Measurements from ENCODE around the gene EGFL7. TPM values are rescaled to one million over a fixed set of nuclear protein-coding genes. Genes with fewer than 3 reads are reported as not detected.

EGFL7 gene
- polyA plus RNA-seq, 1 donor: 38.8 TPM

DNA sequence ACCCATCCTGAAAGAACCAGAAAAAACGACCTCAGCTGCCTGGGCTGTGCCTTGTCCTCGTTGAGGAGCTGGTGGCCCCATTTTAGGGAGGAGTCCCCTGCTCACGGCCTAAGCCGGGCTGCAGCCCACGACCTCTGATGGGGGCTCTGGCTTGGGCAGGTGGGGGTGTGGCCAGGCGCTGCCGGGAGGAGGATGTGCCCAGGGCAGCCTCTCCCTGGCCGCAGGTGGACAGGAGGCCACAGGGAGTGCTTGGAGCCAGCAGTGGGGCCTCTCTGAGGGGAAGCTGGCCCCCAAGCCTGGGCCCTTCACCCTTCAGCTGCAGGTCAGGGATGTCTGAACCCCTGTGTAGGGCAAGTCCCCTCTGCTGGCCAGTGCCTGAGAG lies 52.2 kb downstream of the EGFL7 start:
- DNase-seq: no peak

DNA sequence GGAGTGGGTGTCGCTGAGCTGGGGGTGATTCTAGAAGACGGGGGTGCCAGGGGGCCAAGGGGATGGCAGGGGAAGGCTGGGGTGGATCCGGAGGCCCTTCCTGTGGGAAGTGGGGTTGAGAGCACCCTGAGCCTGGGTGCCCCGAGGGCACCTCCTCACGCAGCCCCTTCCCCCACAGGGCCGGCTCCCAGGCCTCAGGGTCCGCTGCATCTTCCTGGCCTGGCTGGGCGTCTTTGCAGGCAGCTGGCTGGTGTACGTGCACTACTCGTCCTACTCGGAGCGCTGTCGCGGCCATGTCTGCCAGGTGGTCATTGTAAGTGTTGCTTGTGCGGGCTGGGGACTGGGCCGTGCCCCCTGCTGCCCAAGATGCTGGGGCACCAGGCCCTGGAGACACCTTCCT lies 54.7 kb downstream of the EGFL7 start:
- no peak for DNase-seq

DNA sequence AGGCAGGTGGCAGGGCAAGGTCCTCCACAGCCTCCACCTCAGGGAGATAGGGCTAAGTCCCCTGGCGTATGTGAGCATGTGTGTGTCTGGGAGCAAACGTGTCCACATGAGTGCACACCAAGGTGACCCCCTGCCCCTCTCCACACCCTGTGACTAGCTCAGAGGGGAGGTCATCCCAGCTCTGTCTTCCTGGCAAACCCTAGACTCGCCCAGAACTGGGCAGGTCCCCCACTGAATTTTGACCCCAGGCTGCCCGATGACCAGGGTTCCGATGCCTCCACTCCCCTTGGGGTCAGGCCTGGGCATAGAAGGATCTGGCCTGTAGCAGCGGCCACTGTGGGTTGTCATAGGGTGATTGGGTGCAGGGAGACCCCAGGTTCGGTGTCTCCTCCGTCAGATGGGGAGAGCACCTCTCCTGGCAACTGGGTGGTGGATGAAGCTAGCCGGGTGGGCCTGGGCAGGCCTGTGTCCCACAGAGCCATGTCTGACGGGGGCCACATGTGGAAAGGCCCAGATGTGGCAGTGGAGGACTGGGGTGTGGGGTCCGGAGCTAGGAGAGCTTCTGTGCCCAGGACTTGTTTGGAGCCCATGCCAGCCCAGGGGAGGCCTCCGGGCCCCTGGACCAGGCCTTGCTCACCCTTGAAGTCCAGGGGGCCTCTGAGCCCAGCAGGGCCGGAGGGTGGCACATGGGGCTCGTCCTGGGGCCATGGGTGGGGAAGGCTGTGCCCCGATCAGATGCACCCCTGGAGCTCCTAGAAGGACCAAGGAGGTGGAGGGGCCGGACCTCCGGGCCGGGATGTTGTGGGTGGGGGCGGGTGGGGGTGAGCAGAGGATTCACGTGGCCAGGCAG lies 55.9 kb downstream of the EGFL7 start:
- DNase-seq: no peak

DNA sequence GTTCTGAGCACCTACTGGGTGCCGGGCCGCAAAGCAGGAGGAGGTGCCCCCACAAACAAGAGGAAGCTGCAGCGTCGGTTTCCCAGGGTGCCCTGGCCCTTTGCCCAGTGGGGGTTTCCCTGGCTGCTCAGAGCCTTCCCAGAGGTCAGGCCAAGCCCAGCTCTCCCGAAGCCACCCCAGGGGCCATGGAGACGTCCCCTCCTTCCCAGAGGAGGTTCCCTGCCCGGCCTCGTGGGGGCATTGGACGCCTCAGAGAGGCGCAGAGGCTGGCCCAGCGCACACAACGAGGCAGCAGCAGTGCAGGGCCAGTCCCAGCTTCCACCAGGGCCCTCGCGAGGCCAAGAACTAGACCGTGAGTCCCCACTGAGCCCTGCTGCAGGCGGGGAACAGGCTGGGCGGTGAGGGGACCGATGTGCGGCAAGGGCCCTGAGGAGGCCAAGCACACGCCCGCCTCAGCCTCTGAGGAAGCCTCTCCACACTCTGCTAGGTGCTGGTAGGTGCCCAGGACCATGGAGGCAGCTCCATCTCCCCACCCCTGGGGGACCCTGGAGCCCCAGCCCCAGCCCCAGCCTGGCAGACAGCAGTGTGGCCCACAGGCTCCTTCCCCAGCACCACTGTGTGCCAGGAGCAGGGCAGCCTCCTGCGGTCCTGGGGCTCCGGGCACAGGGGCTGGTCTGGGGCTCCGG lies 56.6 kb downstream of the EGFL7 start:
- DNase-seq: no peak

DNA sequence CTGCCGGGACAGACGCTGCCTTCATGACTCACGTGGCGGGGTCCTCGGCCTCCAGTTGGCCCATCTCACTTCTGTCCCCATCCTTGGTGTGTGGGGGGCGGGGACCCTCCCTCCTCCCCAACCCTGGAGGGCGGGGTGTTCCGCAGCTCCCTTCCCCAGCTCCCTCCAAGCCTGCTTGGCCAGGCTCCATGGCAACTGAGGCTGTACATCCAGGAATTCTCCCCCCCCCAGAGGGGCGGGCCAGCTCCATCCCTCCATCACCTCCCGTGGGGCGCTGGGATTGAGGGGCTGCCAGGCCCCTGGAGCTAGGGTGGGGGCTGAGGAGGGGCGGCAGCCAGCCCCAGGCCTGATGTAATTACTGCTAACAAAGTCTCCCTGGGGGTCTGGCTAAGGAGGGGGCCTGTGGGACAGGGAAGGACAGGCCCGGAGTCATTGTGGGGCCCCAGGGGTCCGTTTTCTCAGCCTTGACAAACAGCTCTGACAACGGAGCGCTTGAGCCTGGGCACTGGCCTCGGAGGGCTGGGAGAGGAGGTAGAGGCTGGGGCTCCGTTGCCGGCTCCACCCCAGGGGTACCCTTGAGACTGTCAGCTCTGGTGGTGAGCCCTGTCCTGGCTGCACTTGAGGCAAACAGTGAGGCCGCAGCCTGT lies 57.7 kb downstream of the EGFL7 start:
- no peak for DNase-seq

DNA sequence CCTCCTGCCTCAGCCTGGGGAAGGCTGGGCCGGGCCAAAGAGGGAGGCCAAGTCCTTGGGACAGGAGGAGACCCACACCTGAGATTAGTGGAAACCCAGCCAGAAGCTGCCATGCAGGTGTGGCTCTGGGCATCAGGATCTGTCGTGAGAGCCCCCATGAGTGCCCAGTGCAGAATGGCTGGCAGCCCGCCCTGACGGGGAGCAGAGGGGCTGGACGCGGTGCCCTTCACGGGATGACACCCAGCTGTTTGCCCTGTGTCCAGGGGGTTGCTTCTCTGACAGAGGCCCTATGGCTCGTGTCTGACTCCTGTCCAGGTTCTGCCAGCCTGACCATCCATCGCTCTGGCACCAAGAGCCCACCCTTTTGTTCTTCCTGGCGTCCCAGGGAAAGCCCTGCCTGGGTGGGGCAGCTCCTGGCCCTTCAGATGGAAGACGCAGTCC lies 58.2 kb downstream of the EGFL7 start:
- no peak for DNase-seq

DNA sequence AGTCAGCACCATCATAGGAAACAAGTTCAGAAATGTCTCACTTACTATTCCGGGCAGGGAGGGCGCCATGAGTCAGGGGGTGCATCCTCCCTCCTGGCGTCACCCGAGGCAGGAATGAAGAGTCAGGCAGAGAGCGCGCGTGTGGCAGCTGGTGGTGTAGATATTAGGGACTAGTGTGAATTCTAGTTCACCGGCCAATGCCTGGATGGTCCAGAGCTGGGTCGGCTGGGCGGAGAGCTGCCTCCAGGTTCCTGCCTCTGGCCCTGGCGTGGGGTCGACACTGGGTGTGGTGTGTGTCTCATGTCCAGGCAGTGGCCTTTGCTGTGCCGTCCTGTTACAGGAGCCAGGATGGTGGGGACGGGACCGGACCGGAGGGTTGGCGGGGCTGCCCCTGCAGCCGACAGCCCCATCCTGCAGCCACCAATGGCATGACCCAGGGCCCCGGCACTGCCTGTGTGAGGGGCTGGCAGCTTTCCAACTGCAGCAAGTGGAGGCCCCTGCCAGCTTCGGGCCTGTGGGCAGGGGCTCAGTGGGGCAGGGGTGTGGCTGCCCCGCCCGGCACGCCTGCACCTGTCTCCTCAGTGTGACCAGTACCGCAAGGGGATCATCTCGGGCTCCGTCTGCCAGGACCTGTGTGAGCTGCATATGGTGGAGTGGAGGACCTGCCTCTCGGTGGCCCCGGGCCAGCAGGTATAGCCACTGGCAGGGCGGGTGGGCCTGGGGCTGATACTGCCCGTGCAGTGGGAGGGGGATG lies 58.8 kb downstream of the EGFL7 start:
- DNase-seq: no peak

Other genes starting within 250 kb of the EGFL7 start
- 12.6 TPM for gene INPP5E, start 223.1 kb upstream of the EGFL7 start, polyA plus RNA-seq (ENCODE audit: insufficient read length)
- gene SEC16A, start 179.9 kb upstream of the EGFL7 start, polyA plus RNA-seq (ENCODE audit: insufficient read length): 68.5 TPM
- 26.4 TPM for gene NOTCH1, start 116.9 kb upstream of the EGFL7 start, polyA plus RNA-seq (ENCODE audit: insufficient read length)
- 34.4 TPM for gene AGPAT2, start 24.5 kb downstream of the EGFL7 start, polyA plus RNA-seq (ENCODE audit: insufficient read length)
- 27.6 TPM for gene DIPK1B, start 49.7 kb downstream of the EGFL7 start, polyA plus RNA-seq (ENCODE audit: insufficient read length)
- gene LCN10, start 80.0 kb downstream of the EGFL7 start, polyA plus RNA-seq (ENCODE audit: insufficient read length): 1.8 TPM
- not detected for gene LCN6, start 85.6 kb downstream of the EGFL7 start, polyA plus RNA-seq (ENCODE audit: insufficient read length)
- gene LCN8, start 95.3 kb downstream of the EGFL7 start, polyA plus RNA-seq (ENCODE audit: insufficient read length): 0.12 TPM
- gene LCN15, start 101.6 kb downstream of the EGFL7 start, polyA plus RNA-seq (ENCODE audit: insufficient read length): 0.23 TPM
- gene TMEM141, start 128.4 kb downstream of the EGFL7 start, polyA plus RNA-seq (ENCODE audit: insufficient read length): 53.9 TPM
- gene CCDC183, start 133.4 kb downstream of the EGFL7 start, polyA plus RNA-seq (ENCODE audit: insufficient read length): 5.5 TPM
- 59.9 TPM for gene RABL6, start 145.0 kb downstream of the EGFL7 start, polyA plus RNA-seq (ENCODE audit: insufficient read length)
- gene AJM1, start 179.6 kb downstream of the EGFL7 start, polyA plus RNA-seq (ENCODE audit: insufficient read length): 1.00 TPM
- gene PHPT1, start 186.5 kb downstream of the EGFL7 start, polyA plus RNA-seq (ENCODE audit: insufficient read length): 64.9 TPM
- 5.4 TPM for gene MAMDC4, start 189.4 kb downstream of the EGFL7 start, polyA plus RNA-seq (ENCODE audit: insufficient read length)
- gene EDF1, start 203.4 kb downstream of the EGFL7 start, polyA plus RNA-seq (ENCODE audit: insufficient read length): 275 TPM
- gene TRAF2, start 223.6 kb downstream of the EGFL7 start, polyA plus RNA-seq (ENCODE audit: insufficient read length): 12.7 TPM

All from left kidney (tissue), 2 donors.